ENCODE results near the gene GPR17.

- TF ChIP-seq CTCF (IDR thresholded peaks at IDR 0.05 in 8 of 11, conservative IDR thresholded peaks at IDR 0.05 in 3 of 11) (peak in 6 of 11 experiments; percentile 20 to 56 (median 32)), POLR2A (IDR thresholded peaks at IDR 0.05) (no peak), POLR2AphosphoS5 (IDR thresholded peaks at IDR 0.05) (peak; percentile 72 to 87 (median 86))
Observed at GRCh38 chr2:127640082-127641072, 5.6 kb upstream of the GPR17 start.

Data from spleen (tissue), 7 donors.